Fibroblast of lung (primary cell): ENCODE data around the gene MESD.

Experiments
- EZH2 ChIP-seq: IDR thresholded peaks from 2 replicates; pipeline ENCODE4 v1.5.1; 2012; ENCODE audit warnings: low read length, control low read depth, mild to moderate bottlenecking; ENCODE audit errors: missing control alignments
- TF ChIP-seq, protein P1 (sequence below), 2 donors: IDR thresholded peaks in 1 of 2; conservative IDR thresholded peaks in 1 of 2; 1 replicate in 1 of 2; 2 replicates in 1 of 2; pipeline ENCODE4 v1.5.1; 2011 to 2012; ENCODE audit warnings: low read length in 2 of 2, control low read depth in 1 of 2, inconsistent platforms in 1 of 2, low read depth in 1 of 2, mild to moderate bottlenecking in 1 of 2

DNA sequence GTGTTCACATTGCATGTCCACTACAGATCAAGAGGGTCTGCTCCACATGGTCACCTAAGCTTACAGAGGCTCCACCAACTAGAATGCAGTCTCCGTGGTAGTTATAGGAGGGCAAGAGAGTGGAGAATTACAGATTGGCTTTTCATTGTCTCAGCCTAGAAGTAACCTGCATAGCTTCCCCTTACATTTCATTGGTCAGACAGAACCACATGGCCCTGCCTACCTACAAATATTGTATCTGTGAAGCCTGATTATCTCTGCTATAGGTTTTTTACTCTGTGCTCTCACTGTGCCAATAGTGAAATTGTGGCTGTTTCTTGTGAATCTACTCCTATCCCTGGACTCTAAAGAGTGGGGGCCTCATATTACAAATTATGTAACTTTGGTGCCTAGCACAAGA is 8.6 kb upstream of the MESD start:
- TF ChIP-seq, protein P1, sequence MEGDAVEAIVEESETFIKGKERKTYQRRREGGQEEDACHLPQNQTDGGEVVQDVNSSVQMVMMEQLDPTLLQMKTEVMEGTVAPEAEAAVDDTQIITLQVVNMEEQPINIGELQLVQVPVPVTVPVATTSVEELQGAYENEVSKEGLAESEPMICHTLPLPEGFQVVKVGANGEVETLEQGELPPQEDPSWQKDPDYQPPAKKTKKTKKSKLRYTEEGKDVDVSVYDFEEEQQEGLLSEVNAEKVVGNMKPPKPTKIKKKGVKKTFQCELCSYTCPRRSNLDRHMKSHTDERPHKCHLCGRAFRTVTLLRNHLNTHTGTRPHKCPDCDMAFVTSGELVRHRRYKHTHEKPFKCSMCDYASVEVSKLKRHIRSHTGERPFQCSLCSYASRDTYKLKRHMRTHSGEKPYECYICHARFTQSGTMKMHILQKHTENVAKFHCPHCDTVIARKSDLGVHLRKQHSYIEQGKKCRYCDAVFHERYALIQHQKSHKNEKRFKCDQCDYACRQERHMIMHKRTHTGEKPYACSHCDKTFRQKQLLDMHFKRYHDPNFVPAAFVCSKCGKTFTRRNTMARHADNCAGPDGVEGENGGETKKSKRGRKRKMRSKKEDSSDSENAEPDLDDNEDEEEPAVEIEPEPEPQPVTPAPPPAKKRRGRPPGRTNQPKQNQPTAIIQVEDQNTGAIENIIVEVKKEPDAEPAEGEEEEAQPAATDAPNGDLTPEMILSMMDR (conservative IDR thresholded peaks at IDR 0.05 in 1 of 2, IDR thresholded peaks at IDR 0.05 in 1 of 2; ENCODE audit: low read depth in 1 of 2, low read length in 2 of 2), result no peak
- no peak for TF ChIP-seq EZH2
